K562 (cell line): ENCODE measurements around the gene KCTD8. TPM values are rescaled to one million over a fixed set of nuclear protein-coding genes. Genes with fewer than 3 reads are reported as not detected.

Source experiments
- ATAC-seq: fragments of 200-7000 bp; cut with Tn5 transposase; 3 replicates; pipeline ENCODE4 v1.9.1; 2020; ENCODE audit warnings: moderate library complexity
- BruUV-seq: library from RNA; stranded (reverse); fragments of 400-500 nt; replicated peaks from 2 replicates; lab custom pipeline; 2021; lab: Mats Ljungman, UMichigan
- CTCF ChIA-PET: fragments of 300-600 bp; formaldehyde crosslinking; extraction: SDS; loops from one replicate; lab custom pipeline; 2021; ENCODE audit warnings: low intra/inter-chr PET ratio; lab: Yijun Ruan, JAX
- POLR2A ChIA-PET: fragments of 300-600, 350-650 bp; sonication (Branson Sonifier 250); formaldehyde crosslinking; extraction: SDS; loops from one replicate; lab custom pipeline; 2021; ENCODE audit warnings: antibody characterized with exemption, inconsistent platforms; lab: Yijun Ruan, JAX
- DNase-seq, 4 experiments: peaks; one replicate each; pipeline versions ENCODE4 v3.0.0 to v3.0.0-alpha.2; 2011 to 2018; ENCODE audit warnings: low spot score in 3 of 4, mixed read lengths in 3 of 4; ENCODE audit errors: extremely low read depth in 1 of 4
- FAIRE-seq: peaks from 2 replicates; lab custom pipeline; 2011; peaks lifted over from hg19 to GRCh38; lab: Jason Lieb, UNC
- H2AFZ ChIP-seq: 2 replicates; pipeline ENCODE4 v1.6.0; 2011; ENCODE audit warnings: low read depth, low read length, control low read depth, inconsistent platforms
- H3K27ac ChIP-seq: fragments of 200-600 bp; 3 replicates; pipeline ENCODE4 v1.8.0; 2011; ENCODE audit warnings: low read depth, mild to moderate bottlenecking, control low read depth, inconsistent platforms, low read length, moderate library complexity, mixed read lengths; ENCODE audit errors: extremely low read depth
- H3K27me3 ChIP-seq, 2 experiments: fragments of 300-600 bp in 1 of 2; 2 replicates in 1 of 2; 3 replicates in 1 of 2; pipeline versions ENCODE4 v1.6.0 to v1.8.0; 2011; ENCODE audit warnings: inconsistent platforms in 2 of 2, low read length in 2 of 2, mild to moderate bottlenecking in 1 of 2, mixed read lengths in 1 of 2, moderate library complexity in 1 of 2; ENCODE audit not compliant: control insufficient read depth in 2 of 2, insufficient read depth in 2 of 2
- H3K36me3 ChIP-seq: fragments of 300-600 bp; 3 replicates; pipeline ENCODE4 v1.8.0; 2011; ENCODE audit warnings: mild to moderate bottlenecking, low read length, inconsistent platforms; ENCODE audit not compliant: control insufficient read depth, insufficient read depth
- H3K4me1 ChIP-seq, 2 experiments: fragments of 200-600 bp in 1 of 2; replicated peaks in 1 of 2; 2 replicates in 1 of 2; 3 replicates in 1 of 2; pipeline versions ENCODE4 v1.5.1 to v1.8.0; 2011; ENCODE audit warnings: inconsistent platforms in 2 of 2, low read length in 2 of 2, mild to moderate bottlenecking in 1 of 2, mixed read lengths in 1 of 2, moderate library complexity in 1 of 2; ENCODE audit not compliant: control insufficient read depth in 2 of 2, insufficient read depth in 2 of 2
- H3K4me2 ChIP-seq: 2 replicates; pipeline ENCODE4 v1.6.1; 2011; ENCODE audit warnings: low read length, control low read depth, inconsistent platforms, mixed read lengths; ENCODE audit not compliant: insufficient read depth
- H3K4me3 ChIP-seq: fragments of 200-600 bp; sonication (generic), shearing (Covaris generic); 2 replicates; pipeline ENCODE4 v1.5.1; 2016; ENCODE audit warnings: control low read depth, inconsistent platforms
- H3K79me2 ChIP-seq: fragments of 200-600 bp; 3 replicates; pipeline ENCODE4 v1.8.0; 2011; ENCODE audit warnings: low read length, inconsistent platforms; ENCODE audit not compliant: control insufficient read depth, insufficient read depth
- H3K9ac ChIP-seq, 2 experiments: 2 replicates each; pipeline versions ENCODE4 v1.6.0 to v1.6.1; 2011; ENCODE audit warnings: low read depth in 2 of 2, low read length in 2 of 2, control low read depth in 1 of 2, inconsistent platforms in 1 of 2, mild to moderate bottlenecking in 1 of 2, mixed read lengths in 1 of 2; ENCODE audit not compliant: insufficient read depth in 1 of 2
- H3K9me1 ChIP-seq: one replicate; pipeline ENCODE4 v1.6.0; 2011; ENCODE audit warnings: inconsistent platforms, mild to moderate bottlenecking, low read length, moderate library complexity; ENCODE audit not compliant: control insufficient read depth, insufficient read depth
- H3K9me3 ChIP-seq: replicated peaks from 2 replicates; pipeline ENCODE4 v1.5.1; 2011; ENCODE audit warnings: low read depth, low read length, inconsistent platforms; ENCODE audit not compliant: control insufficient read depth, insufficient read depth
- H4K20me1 ChIP-seq: replicated peaks from 2 replicates; pipeline ENCODE4 v1.6.1; 2011; ENCODE audit warnings: low read length, inconsistent platforms, mixed read lengths; ENCODE audit not compliant: control insufficient read depth, insufficient read depth
- ELF4 ChIP-seq: fragments of 450-650 bp; formaldehyde crosslinking; IDR thresholded peaks from 2 replicates; pipeline ENCODE4 v1.4.0; 2022; ENCODE audit warnings: missing genetic modification characterization
- GTF2A2 ChIP-seq: IDR thresholded peaks from 2 replicates; pipeline ENCODE4 v1.6.1; 2016; ENCODE audit warnings: mild to moderate bottlenecking, missing genetic modification characterization, missing compliant biosample characterization
- NEUROD1 ChIP-seq: fragments of 150-350 bp; IDR thresholded peaks from 2 replicates; pipeline ENCODE4 v1.6.1; 2014; ENCODE audit warnings: borderline replicate concordance, low read length, low read depth; ENCODE audit not compliant: partially characterized antibody
- NFIC ChIP-seq: fragments of 450-650 bp; IDR thresholded peaks from 2 replicates; pipeline ENCODE4 v1.6.1; 2017; ENCODE audit warnings: mild to moderate bottlenecking, inconsistent platforms
- NR1H2 ChIP-seq: sonication (generic); formaldehyde crosslinking; IDR thresholded peaks from 2 replicates; pipeline ENCODE4 v1.4.0; 2020; ENCODE audit warnings: mild to moderate bottlenecking, missing genetic modification reagents
- NRF1 ChIP-seq, 2 experiments: fragments of 450-650 bp; IDR thresholded peaks in 1 of 2; conservative IDR thresholded peaks in 1 of 2; 2 replicates each; pipeline ENCODE4 v1.6.1; 2014; ENCODE audit warnings: mild to moderate bottlenecking in 2 of 2
- TAF15 ChIP-seq: fragments of 200-400 bp; formaldehyde crosslinking; IDR thresholded peaks from 2 replicates; pipeline ENCODE4 v1.6.1; 2017; ENCODE audit warnings: mild to moderate bottlenecking, low read depth, low read length, moderate library complexity
- TARDBP ChIP-seq: fragments of 450-650 bp; IDR thresholded peaks from 2 replicates; pipeline ENCODE4 v1.6.1; 2016
- ZKSCAN8 ChIP-seq: fragments of 200-800 bp; sonication (Bioruptor generic); IDR thresholded peaks from 2 replicates; pipeline ENCODE4 v1.6.1; 2016; ENCODE audit warnings: missing genetic modification characterization, missing compliant biosample characterization
- ZNF324 ChIP-seq: fragments of 250-450 bp; sonication (Bioruptor Pico); IDR thresholded peaks from 2 replicates; pipeline ENCODE4 v1.4.0; 2020; ENCODE audit warnings: mild to moderate bottlenecking
- WGBS: fragments of 100-300 bp; shearing (Covaris generic); methylation state at CpG from one replicate; pipeline ENCODE4 v1.1.6; 2016; ENCODE audit warnings: low coverage, mixed read lengths; ENCODE audit not compliant: insufficient coverage; ENCODE audit errors: missing lambda C conversion rate; 5-methylcytosine and 5-hydroxymethylcytosine counted together
- in situ Hi-C: fragments of 300-500 bp; cut with MboI; formaldehyde crosslinking; loops from 4 replicates; pipeline ENCODE4 v1.15.0; 2018; ENCODE audit warnings: inconsistent platforms, mixed read lengths
- intact Hi-C: fragments of 100-400 bp; cut with micrococcal nuclease; formaldehyde crosslinking; loops from 2 replicates; pipeline ENCODE4 v1.14.2; 2022
- polyA plus RNA-seq, 8 experiments: library from polyadenylated mRNA; depleted of rRNA in 4 of 8; stranded (reverse) in 5 of 8; unstranded in 3 of 8; fragments of >200 nt; fragmentation: Nextera tagmentation in 2 of 8; fragmentation: Illumina TruSeq in 1 of 8; extraction: Ambion mirVana in 2 of 8; extraction: Trizol in 1 of 8; gene quantifications; 2 replicates each; pipeline versions ENCODE4 v1.2.1 to v1.2.3, GENCODE V29; 2011 to 2014; ENCODE audit warnings: inconsistent platforms in 1 of 8, missing spikeins in 1 of 8
- total RNA-seq, 7 experiments: library from RNA; depleted of rRNA in 6 of 7; stranded (reverse); fragments of >200 nt in 6 of 7; fragmentation: Illumina TruSeq in 2 of 7; extraction: Trizol in 2 of 7; gene quantifications; 2 replicates each; pipeline versions ENCODE4 v1.2.1 to v1.2.3, GENCODE V29; 2011 to 2021; ENCODE audit warnings: low replicate concordance in 1 of 7
- TF ChIP-seq, protein P1 (sequence below): sonication (generic); formaldehyde crosslinking; IDR thresholded peaks from 2 replicates; pipeline ENCODE4 v1.8.0; 2023; ENCODE audit warnings: mild to moderate bottlenecking, missing genetic modification reagents
- TF ChIP-seq, protein P2 (sequence below), 2 experiments: fragments of 450-650 bp in 1 of 2; sonication (generic) in 1 of 2; formaldehyde crosslinking; conservative IDR thresholded peaks; 2 replicates each; pipeline versions ENCODE4 v1.4.0 to v1.8.1; 2020 to 2022; ENCODE audit warnings: mild to moderate bottlenecking in 1 of 2, missing genetic modification reagents in 1 of 2

Gene KCTD8
- total and polyA plus RNA-seq, 9 of the 15 experiments (the other 6 are each of a cell fraction or from before 2014, with no cell fraction given), result not detected

DNA sequence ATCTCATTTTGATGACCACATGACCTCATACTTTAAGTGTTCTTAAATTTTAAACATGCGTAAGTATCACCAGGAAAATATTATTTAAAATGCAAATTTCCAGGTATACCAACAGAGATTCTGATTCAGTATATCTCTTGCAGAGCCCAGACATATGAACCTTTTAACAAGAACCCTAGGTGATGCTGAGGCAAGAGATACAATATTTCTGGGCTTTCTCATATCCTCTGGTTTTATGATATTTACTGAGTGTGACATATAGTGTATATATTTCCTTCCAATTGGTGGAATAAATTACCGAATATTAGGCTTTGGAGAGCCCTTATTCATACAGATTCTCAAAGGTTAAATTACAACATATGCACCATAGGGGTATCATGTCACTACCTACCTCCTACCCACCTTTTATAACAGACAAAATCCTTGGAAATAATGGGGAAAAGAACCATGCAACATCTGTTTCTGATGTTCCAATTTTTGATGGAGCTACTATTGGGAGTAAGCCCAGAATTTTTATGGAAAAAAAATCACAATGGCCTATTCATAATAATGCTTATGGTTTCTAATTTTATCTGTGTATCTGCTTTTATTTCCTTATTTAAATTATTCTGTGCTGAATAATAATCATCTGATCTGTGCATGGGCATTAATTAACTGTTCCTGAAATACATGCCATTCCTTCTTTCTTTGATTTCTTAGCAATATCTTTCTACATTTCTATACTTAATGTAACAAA, 27.1 kb downstream of the KCTD8 start (continued):
- TF ChIP-seq NEUROD1, result no peak
- TF ChIP-seq ZKSCAN8 (CRISPR knock-in tag), result no peak
- TF ChIP-seq ELF4 (CRISPR knock-in tag), result no peak
- TF ChIP-seq, protein P1, sequence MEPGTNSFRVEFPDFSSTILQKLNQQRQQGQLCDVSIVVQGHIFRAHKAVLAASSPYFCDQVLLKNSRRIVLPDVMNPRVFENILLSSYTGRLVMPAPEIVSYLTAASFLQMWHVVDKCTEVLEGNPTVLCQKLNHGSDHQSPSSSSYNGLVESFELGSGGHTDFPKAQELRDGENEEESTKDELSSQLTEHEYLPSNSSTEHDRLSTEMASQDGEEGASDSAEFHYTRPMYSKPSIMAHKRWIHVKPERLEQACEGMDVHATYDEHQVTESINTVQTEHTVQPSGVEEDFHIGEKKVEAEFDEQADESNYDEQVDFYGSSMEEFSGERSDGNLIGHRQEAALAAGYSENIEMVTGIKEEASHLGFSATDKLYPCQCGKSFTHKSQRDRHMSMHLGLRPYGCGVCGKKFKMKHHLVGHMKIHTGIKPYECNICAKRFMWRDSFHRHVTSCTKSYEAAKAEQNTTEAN (CRISPR knock-in tag), result no peak
- no peak for TF ChIP-seq TAF15
- no peak for TF ChIP-seq NR1H2
- TF ChIP-seq GTF2A2, result no peak
- TF ChIP-seq NFIC, result no peak

DNA sequence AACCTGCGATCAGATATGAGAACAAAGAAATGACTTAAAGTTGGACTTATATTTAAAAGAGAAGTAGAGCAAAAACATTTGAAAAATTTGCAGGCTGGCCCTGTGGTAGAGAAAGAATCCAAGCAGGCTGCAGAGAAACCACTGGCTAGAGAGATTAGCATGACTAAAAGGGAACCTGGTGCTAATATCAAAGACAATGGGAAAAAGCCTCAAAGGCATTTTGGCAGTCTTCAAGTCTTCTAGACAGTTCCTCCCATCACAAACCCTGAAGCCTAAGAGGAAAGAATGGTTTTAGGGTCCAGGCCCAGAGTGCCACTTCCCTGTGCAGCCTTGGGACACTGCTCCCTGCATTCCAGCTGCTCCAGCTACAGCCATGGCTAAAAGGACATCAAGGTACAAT, 33.4 kb downstream of the KCTD8 start:
- no peaks in the 10 kb centered on the region for H3K9me3 ChIP-seq
- no peaks in the 10 kb centered on the region for H3K9me1 ChIP-seq
- CTCF ChIA-PET, result no interaction called here
- H3K27ac ChIP-seq, result no peak overlapping the region
- POLR2A ChIA-PET, result no interaction called here
- H3K36me3 ChIP-seq, result no peaks in the 10 kb centered on the region
- intact Hi-C loops (no loop called here), in situ Hi-C loops (no loop called here)
- ATAC-seq (no peak), FAIRE-seq (no peak), DNase-seq (no peak)
- H3K4me2 ChIP-seq, result no peak overlapping the region
- 0% methylated on average over 1 of the region's 1 CpG for WGBS
- H2AFZ ChIP-seq, result no peak overlapping the region
- no peak for TF ChIP-seq TARDBP
- TF ChIP-seq, protein P2, sequence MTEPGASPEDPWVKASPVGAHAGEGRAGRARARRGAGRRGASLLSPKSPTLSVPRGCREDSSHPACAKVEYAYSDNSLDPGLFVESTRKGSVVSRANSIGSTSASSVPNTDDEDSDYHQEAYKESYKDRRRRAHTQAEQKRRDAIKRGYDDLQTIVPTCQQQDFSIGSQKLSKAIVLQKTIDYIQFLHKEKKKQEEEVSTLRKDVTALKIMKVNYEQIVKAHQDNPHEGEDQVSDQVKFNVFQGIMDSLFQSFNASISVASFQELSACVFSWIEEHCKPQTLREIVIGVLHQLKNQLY (CRISPR knock-in tag; conservative IDR thresholded peaks at IDR 0.05), result no peak
- TF ChIP-seq NRF1 (conservative IDR thresholded peaks at IDR 0.05 in 1 of 2, IDR thresholded peaks at IDR 0.05 in 1 of 2), result no peak
- no peak for TF ChIP-seq ZNF324
- H3K9ac ChIP-seq, result no peak overlapping the region
- no peak overlapping the region for H3K4me3 ChIP-seq
- no peaks in the 10 kb centered on the region for H3K4me1 ChIP-seq
- H4K20me1 ChIP-seq, result no peaks in the 10 kb centered on the region
- no peaks in the 10 kb centered on the region for H3K27me3 ChIP-seq
- no TSS peak for BruUV-seq
- no peaks in the 10 kb centered on the region for H3K79me2 ChIP-seq
